Hepatocyte (in vitro differentiated cells): ENCODE results near the gene SIGLEC9. TPM values are rescaled to one million over a fixed set of nuclear protein-coding genes. Genes with fewer than 3 reads are reported as not detected.

Experiments used
- DNase-seq: peaks from one replicate; pipeline ENCODE4 v3.0.0-alpha.2; 2016; ENCODE audit warnings: low spot score
- H2AFZ ChIP-seq: fragments of 200-600 bp; sonication (generic); 2 replicates; pipeline ENCODE4 v1.6.0; 2016; ENCODE audit warnings: antibody characterized with exemption, mild to moderate bottlenecking
- H3K27ac ChIP-seq: fragments of 200-600 bp; sonication (generic); 2 replicates; pipeline ENCODE4 v1.5.1; 2016; ENCODE audit warnings: mild to moderate bottlenecking
- H3K27me3 ChIP-seq: fragments of 200-600 bp; sonication (generic); 2 replicates; pipeline ENCODE4 v1.6.1; 2016
- H3K36me3 ChIP-seq: fragments of 200-600 bp; sonication (generic); replicated peaks from 2 replicates; pipeline ENCODE4 v1.5.1; 2016; ENCODE audit warnings: low read depth; ENCODE audit not compliant: insufficient read depth
- H3K4me1 ChIP-seq: fragments of 200-600 bp; sonication (generic); 2 replicates; pipeline ENCODE4 v1.5.1; 2016; ENCODE audit warnings: mild to moderate bottlenecking, moderate library complexity; ENCODE audit not compliant: insufficient read depth
- H3K4me2 ChIP-seq: fragments of 200-600 bp; sonication (generic); 2 replicates; pipeline ENCODE4 v1.6.0; 2016
- H3K4me3 ChIP-seq: fragments of 200-600 bp; sonication (generic); 2 replicates; pipeline ENCODE4 v1.5.1; 2016; ENCODE audit warnings: mild to moderate bottlenecking
- H3K79me2 ChIP-seq: fragments of 200-600 bp; sonication (generic); 2 replicates; pipeline ENCODE4 v1.6.0; 2017; ENCODE audit warnings: mild to moderate bottlenecking
- H3K9me2 ChIP-seq: fragments of 200-600 bp; sonication (generic); replicated peaks from 2 replicates; pipeline ENCODE4 v1.6.0; 2017; ENCODE audit warnings: mild to moderate bottlenecking; ENCODE audit not compliant: insufficient read depth
- H3K9me3 ChIP-seq: fragments of 200-600 bp; sonication (generic); 2 replicates; pipeline ENCODE4 v1.5.1; 2016; ENCODE audit warnings: low read depth, mild to moderate bottlenecking
- H4K20me1 ChIP-seq: fragments of 200-600 bp; sonication (generic); 2 replicates; pipeline ENCODE4 v1.6.0; 2016; ENCODE audit warnings: mild to moderate bottlenecking; ENCODE audit not compliant: insufficient read depth, poor library complexity, severe bottlenecking
- CTCF ChIP-seq: fragments of 200-600 bp; sonication (generic); IDR thresholded peaks from 2 replicates; pipeline ENCODE4 v1.5.1; 2016; ENCODE audit warnings: antibody characterized with exemption, mild to moderate bottlenecking; ENCODE audit not compliant: poor library complexity
- EZH2 ChIP-seq: fragments of 200-600 bp; sonication (generic); IDR thresholded peaks from 2 replicates; pipeline ENCODE4 v1.6.1; 2016; ENCODE audit warnings: antibody characterized with exemption, mild to moderate bottlenecking, borderline replicate concordance
- EZH2phosphoT487 ChIP-seq: fragments of 200-600 bp; sonication (generic); IDR thresholded peaks from one replicate; pipeline ENCODE4 v1.6.1; 2018; ENCODE audit warnings: antibody characterized with exemption, mild to moderate bottlenecking, low read depth, moderate library complexity; ENCODE audit not compliant: unreplicated experiment, severe bottlenecking
- WGBS: methylation state at CpG from one replicate; pipeline ENCODE4 v1.1.6; 2016; ENCODE audit warnings: low lambda C conversion rate; ENCODE audit errors: missing lambda C conversion rate; 5-methylcytosine and 5-hydroxymethylcytosine counted together
- polyA plus RNA-seq: library from polyadenylated mRNA; unstranded; fragments of >200 nt; fragmentation: Nextera tagmentation; extraction: Ambion mirVana; gene quantifications from 2 replicates; pipeline ENCODE4 v1.2.1, GENCODE V29; 2016
- total RNA-seq: library from RNA; depleted of rRNA; stranded (reverse); fragments of >200 nt; gene quantifications from 2 replicates; pipeline ENCODE4 v1.2.3, GENCODE V29; 2014

The SIGLEC9 gene
- total and polyA plus RNA-seq, 2 experiments from 2014 or later: 0.77 to 1.5 TPM

DNA sequence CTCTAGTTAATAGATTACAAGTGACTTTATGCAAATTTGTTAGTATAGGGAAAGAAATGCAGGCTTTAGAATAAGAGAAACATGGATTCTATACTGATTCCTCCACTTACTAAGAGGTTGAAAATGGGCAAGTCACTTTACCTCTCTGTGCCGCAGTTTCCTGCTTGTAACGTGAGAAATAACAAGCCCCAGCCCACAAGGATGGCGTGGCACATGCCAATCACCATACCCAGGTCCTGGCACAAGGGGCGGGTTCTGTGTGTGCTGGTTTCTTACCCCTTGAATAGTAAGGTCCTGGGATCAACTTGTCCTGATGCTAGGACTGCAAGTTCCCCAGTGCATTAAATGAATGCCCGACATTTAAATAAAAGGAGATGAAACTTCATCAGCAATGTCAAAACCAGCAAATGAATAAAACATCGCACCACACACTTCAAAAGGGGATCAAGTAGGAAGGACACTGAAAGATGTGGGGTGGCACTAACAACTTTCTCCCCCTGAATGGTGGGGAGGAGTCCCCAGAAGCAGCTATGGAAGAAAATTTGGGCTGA, 7.9 kb upstream of the SIGLEC9 start:
- no peaks in the 10 kb centered on the region for H3K36me3 ChIP-seq
- no peaks in the 10 kb centered on the region for H3K79me2 ChIP-seq
- no peak for TF ChIP-seq CTCF
- TF ChIP-seq EZH2: no peak
- no peak for TF ChIP-seq EZH2phosphoT487
- no peak for DNase-seq
- no peak overlapping the region for H3K4me3 ChIP-seq
- no peaks in the 10 kb centered on the region for H3K9me3 ChIP-seq
- peaks cover 9% of the 10 kb centered on the region for H3K27me3 ChIP-seq
- 75% methylated on average over 6 of the region's 6 CpGs for WGBS
- no peaks in the 10 kb centered on the region for H3K9me2 ChIP-seq
- no peak overlapping the region for H3K27ac ChIP-seq
- H3K4me2 ChIP-seq: no peak overlapping the region
- H2AFZ ChIP-seq: no peak overlapping the region
- no peaks in the 10 kb centered on the region for H4K20me1 ChIP-seq
- no peaks in the 10 kb centered on the region for H3K4me1 ChIP-seq

DNA sequence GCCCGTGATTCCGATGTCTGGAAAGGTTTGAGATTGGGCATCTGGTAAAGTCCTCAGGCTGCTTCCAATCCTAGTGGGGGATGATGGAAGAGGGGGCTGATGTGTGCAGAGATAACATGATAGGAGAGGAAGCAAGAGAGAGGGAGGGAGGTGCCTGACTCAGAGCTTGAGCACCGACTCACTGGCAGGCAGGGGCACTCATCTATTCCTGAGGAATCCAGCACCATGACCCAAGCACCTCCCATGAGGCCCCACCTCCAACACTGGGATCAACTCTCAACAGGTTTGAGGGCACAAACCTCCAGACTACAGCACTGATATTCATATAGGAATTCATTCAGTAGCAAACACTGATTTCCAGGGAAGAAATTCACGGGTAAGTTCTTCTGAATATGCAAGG, 5.6 kb upstream of the SIGLEC9 start:
- no peak overlapping the region for H2AFZ ChIP-seq
- no peak overlapping the region for H3K4me2 ChIP-seq
- no peaks in the 10 kb centered on the region for H3K36me3 ChIP-seq
- WGBS: 78% methylated on average over 4 of the region's 4 CpGs
- no peaks in the 10 kb centered on the region for H3K9me3 ChIP-seq
- no peaks in the 10 kb centered on the region for H3K27me3 ChIP-seq
- DNase-seq: no peak
- no peaks in the 10 kb centered on the region for H3K4me1 ChIP-seq
- TF ChIP-seq CTCF (no peak), EZH2phosphoT487 (no peak), EZH2 (no peak)
- H3K79me2 ChIP-seq: no peaks in the 10 kb centered on the region
- H3K4me3 ChIP-seq: no peak overlapping the region
- H4K20me1 ChIP-seq: no peaks in the 10 kb centered on the region
- no peaks in the 10 kb centered on the region for H3K9me2 ChIP-seq
- no peak overlapping the region for H3K27ac ChIP-seq

- Histone ChIP-seq H4K20me1 (no peaks in the 10 kb centered on the region), H3K27ac (no peak overlapping the region), H3K27me3 (no peaks in the 10 kb centered on the region), H3K4me3 (no peak overlapping the region), H3K9me3 (no peaks in the 10 kb centered on the region), H3K4me2 (no peak overlapping the region), H3K36me3 (no peaks in the 10 kb centered on the region), H2AFZ (no peak overlapping the region), H3K9me2 (no peaks in the 10 kb centered on the region), H3K79me2 (no peaks in the 10 kb centered on the region), H3K4me1 (no peaks in the 10 kb centered on the region)
- WGBS: 85% methylated on average over 6 of the region's 6 CpGs
- DNase-seq: no peak
- TF ChIP-seq EZH2phosphoT487 (no peak), EZH2 (no peak), CTCF (no peak)
Observed at GRCh38 chr19:51119611-51120010, 5.1 kb upstream of the SIGLEC9 start.
